Retinal pigment epithelial cell (primary cell): ENCODE data around the gene LPAR6.
A peak's percentile ranks its signal among the peaks of the same experiment; 100 is the strongest.

Source experiments
- DNase-seq: peaks from one replicate; pipeline ENCODE4 v3.0.0-alpha.2; 2010; ENCODE audit warnings: low read depth
- H3K4me3 ChIP-seq: 2 replicates; pipeline ENCODE4 v1.5.1; 2011; ENCODE audit warnings: mild to moderate bottlenecking, low read length, control low read depth, moderate library complexity
- CTCF ChIP-seq: conservative IDR thresholded peaks from 2 replicates; pipeline ENCODE4 v1.5.1; 2011; ENCODE audit warnings: low read depth, low read length, control low read depth, inconsistent platforms

Gene LPAR6

GRCh38 chr13:48414501-48414900 lies 1.6 kb upstream of the LPAR6 start:
- no peak for TF ChIP-seq CTCF
- no peak overlapping the region for H3K4me3 ChIP-seq
- no peak for DNase-seq

- DNase-seq: no peak
- no peak for TF ChIP-seq CTCF
Observed at GRCh38 chr13:48411841-48412531, 927 bp downstream of the LPAR6 start.

GRCh38 chr13:48411147-48411794 lies 1.6 kb downstream of the LPAR6 start:
- DNase-seq: no peak
- H3K4me3 ChIP-seq: peak overlapping the region; percentile 46
- no peak for TF ChIP-seq CTCF

More at GRCh38 chr13:48411841-48412531, 927 bp downstream of the LPAR6 start:
- H3K4me3 ChIP-seq: peak overlapping the region; percentile 46

- H3K4me3 ChIP-seq: no peak overlapping the region
- no peak for TF ChIP-seq CTCF
- DNase-seq: no peak
Observed at GRCh38 chr13:48410199-48410598, 2.7 kb downstream of the LPAR6 start.

- DNase-seq: no peak
- TF ChIP-seq CTCF: no peak
- H3K4me3 ChIP-seq: no peak overlapping the region
Observed at GRCh38 chr13:48405875-48406274, 7.0 kb downstream of the LPAR6 start.

- no peak for DNase-seq
- H3K4me3 ChIP-seq: no peak overlapping the region
- TF ChIP-seq CTCF: no peak
Observed at GRCh38 chr13:48404952-48405351, 8.0 kb downstream of the LPAR6 start.

- TF ChIP-seq CTCF: no peak
- no peak overlapping the region for H3K4me3 ChIP-seq
- no peak for DNase-seq
Observed at GRCh38 chr13:48403913-48404312, 9.0 kb downstream of the LPAR6 start.
